ENCODE measurements around the gene PCNX1.

PCNX1 gene

GRCh38 chr14:71086567-71086966 is 179.3 kb downstream of the PCNX1 start:
- no peak for DNase-seq (ENCODE audit: low spot score)

- DNase-seq (ENCODE audit: low spot score), result no peak
Measured at GRCh38 chr14:71089971-71090370, 182.7 kb downstream of the PCNX1 start.

GRCh38 chr14:71094722-71095121 is 187.5 kb downstream of the PCNX1 start:
- no peak for DNase-seq (ENCODE audit: low spot score)

- DNase-seq (ENCODE audit: low spot score), result no peak
Measured at GRCh38 chr14:71096947-71097346, 189.7 kb downstream of the PCNX1 start.

- no peak for DNase-seq (ENCODE audit: low spot score)
Measured at GRCh38 chr14:71103662-71104484, 196.6 kb downstream of the PCNX1 start.

GRCh38 chr14:71105177-71105576 is 197.9 kb downstream of the PCNX1 start:
- DNase-seq (ENCODE audit: low spot score), result no peak

GRCh38 chr14:71107921-71108320 is 200.7 kb downstream of the PCNX1 start:
- DNase-seq (ENCODE audit: low spot score), result no peak

GRCh38 chr14:71108398-71109119 is 201.3 kb downstream of the PCNX1 start:
- no peak for DNase-seq (ENCODE audit: low spot score)

- no peak for DNase-seq (ENCODE audit: low spot score)
Measured at GRCh38 chr14:71113376-71113775, 206.1 kb downstream of the PCNX1 start.

GRCh38 chr14:71114565-71114964 is 207.3 kb downstream of the PCNX1 start:
- DNase-seq (ENCODE audit: low spot score), result no peak

GRCh38 chr14:71115306-71115705 is 208.0 kb downstream of the PCNX1 start:
- DNase-seq (ENCODE audit: low spot score), result no peak

GRCh38 chr14:71115821-71116567 is 208.7 kb downstream of the PCNX1 start:
- DNase-seq (ENCODE audit: low spot score), result no peak

GRCh38 chr14:71116568-71117122 is 209.4 kb downstream of the PCNX1 start:
- DNase-seq (ENCODE audit: low spot score), result no peak

- no peak for DNase-seq (ENCODE audit: low spot score)
Measured at GRCh38 chr14:71117839-71118743, 210.8 kb downstream of the PCNX1 start.

GRCh38 chr14:71119075-71119474 is 211.8 kb downstream of the PCNX1 start:
- no peak for DNase-seq (ENCODE audit: low spot score)

- DNase-seq (ENCODE audit: low spot score), result no peak
Measured at GRCh38 chr14:71119832-71120231, 212.6 kb downstream of the PCNX1 start.

- no peak for DNase-seq (ENCODE audit: low spot score)
Measured at GRCh38 chr14:71121001-71121400, 213.7 kb downstream of the PCNX1 start.

- no peak for DNase-seq (ENCODE audit: low spot score)
Measured at GRCh38 chr14:71121711-71122110, 214.5 kb downstream of the PCNX1 start.

- DNase-seq (ENCODE audit: low spot score), result no peak
Measured at GRCh38 chr14:71122866-71123565, 215.8 kb downstream of the PCNX1 start.

GRCh38 chr14:71123579-71124135 is 216.4 kb downstream of the PCNX1 start:
- no peak for DNase-seq (ENCODE audit: low spot score)
